GM20000 (cell line): ENCODE measurements around the gene FN3K.

Experiments
- DNase-seq: peaks from one replicate; pipeline ENCODE4 v3.0.0; 2012; ENCODE audit warnings: low spot score
- TF ChIP-seq, protein P1 (sequence below): IDR thresholded peaks from 2 replicates; pipeline ENCODE4 v1.5.1; 2012; ENCODE audit warnings: mild to moderate bottlenecking, control low read depth; ENCODE audit errors: extremely low read depth, missing control alignments

FN3K gene

DNA sequence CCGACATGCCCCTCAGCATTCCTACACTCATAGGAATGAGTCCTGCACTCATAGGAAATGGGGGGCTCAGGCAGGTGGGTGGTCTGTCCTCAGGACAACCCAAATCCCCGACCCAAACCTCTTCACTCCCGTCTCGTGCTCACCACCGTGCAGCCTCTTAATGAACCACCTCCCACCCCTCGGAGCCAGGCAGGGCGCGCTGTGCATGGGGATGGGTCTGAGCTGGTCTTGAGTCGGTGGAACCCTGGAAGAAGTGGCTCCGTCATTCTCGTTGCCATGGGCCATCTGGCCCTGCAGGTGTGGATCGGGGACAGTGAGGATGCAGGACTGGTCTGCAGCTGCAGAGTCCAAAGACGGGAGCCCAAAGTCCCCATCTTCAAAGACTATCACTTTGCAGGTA is 30.5 kb upstream of the FN3K start:
- no peak for DNase-seq
- TF ChIP-seq, protein P1, sequence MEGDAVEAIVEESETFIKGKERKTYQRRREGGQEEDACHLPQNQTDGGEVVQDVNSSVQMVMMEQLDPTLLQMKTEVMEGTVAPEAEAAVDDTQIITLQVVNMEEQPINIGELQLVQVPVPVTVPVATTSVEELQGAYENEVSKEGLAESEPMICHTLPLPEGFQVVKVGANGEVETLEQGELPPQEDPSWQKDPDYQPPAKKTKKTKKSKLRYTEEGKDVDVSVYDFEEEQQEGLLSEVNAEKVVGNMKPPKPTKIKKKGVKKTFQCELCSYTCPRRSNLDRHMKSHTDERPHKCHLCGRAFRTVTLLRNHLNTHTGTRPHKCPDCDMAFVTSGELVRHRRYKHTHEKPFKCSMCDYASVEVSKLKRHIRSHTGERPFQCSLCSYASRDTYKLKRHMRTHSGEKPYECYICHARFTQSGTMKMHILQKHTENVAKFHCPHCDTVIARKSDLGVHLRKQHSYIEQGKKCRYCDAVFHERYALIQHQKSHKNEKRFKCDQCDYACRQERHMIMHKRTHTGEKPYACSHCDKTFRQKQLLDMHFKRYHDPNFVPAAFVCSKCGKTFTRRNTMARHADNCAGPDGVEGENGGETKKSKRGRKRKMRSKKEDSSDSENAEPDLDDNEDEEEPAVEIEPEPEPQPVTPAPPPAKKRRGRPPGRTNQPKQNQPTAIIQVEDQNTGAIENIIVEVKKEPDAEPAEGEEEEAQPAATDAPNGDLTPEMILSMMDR, result no peak

DNA sequence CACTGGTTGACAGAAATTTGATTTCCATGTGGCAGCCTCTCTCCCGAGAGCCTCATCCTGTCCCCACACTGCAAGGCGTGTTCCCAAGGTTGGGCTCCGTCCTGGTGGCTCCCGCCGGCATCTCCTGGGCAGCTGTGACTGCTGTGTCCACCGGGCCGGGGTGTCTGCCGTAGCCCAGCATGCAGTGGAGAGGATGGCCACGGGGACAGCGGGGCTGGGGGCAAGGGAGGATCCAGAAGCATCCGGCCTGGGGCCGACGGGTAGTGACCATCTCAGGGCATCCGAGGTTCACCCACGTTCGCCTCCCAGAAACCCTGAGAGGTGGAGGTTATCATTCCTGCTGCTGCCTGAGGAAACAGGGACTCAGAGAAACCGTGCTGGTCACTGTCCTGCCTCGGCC is 29.7 kb upstream of the FN3K start:
- DNase-seq, result no peak
- TF ChIP-seq, protein P1, result no peak

DNA sequence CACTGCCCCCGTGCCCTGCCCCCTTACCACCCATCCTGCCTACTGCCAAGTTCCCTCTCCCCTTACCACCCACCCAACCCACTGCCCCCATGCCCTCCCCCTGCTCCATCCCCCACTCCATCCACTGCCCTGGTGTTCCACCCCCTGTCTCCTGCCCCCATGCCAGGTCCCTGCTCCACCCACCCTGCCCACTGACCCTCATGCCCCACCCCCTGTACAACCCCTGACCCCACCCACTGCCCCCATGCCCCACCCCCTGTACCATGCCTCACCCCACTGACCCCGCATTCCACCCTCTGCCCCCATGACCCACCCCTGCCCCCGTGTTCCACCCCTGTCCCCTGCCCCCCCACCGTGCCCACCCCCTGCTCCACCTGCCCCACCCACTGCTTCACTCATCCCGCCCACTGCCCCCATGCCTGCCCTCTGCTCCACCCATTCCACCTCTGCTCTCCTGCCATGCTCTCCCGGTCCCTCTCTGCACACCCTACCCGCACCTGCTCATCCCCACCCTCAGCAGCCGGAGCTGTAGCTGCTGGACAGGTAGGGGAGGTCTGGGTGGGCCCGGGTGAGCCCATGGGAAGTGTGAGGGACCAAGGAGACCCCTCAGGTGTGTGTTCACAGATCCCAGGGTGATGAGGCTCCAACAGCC is 26.3 kb upstream of the FN3K start:
- DNase-seq, result no peak
- TF ChIP-seq, protein P1, result no peak

DNA sequence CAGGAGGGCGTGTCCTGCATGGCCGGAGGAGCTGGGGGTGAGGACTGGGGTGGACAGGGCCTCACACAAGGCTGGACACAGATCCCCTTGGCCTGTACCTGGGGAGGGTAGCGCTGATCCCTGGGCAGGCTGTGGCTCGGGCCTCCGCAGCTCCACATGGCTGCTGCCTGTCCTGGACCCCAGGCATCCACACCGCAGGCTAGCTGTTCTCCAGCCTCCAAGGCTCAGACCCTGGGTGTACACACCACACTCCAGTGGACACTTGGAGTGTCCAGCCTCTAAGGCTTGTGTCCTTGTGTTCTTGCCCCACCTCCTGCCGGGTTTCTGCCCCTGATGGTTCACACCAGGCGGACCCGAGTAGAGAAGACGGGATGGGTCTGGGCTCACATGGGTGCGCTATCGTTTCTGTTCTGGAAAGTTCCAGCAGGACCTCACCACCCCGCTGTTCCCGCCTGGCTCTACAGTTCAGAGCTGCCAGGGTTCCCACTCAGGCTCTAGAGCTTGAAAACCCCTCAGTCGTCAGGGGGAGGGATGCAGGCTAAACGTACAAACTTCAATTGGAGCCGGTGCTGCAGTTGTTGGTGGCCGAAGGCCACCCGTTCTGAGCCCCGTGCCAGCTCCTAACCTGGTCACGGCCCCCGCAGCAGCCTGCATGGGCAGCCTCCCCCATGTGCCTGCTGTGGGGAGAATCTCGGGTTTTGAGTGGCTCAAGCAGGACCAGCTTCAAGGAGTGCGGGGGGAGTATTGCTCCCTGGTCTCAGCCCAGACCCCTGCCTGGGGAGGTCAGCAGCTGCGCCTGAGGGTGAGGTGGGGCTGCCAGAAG is 25.5 kb upstream of the FN3K start:
- TF ChIP-seq, protein P1, result no peak
- DNase-seq, result no peak

DNA sequence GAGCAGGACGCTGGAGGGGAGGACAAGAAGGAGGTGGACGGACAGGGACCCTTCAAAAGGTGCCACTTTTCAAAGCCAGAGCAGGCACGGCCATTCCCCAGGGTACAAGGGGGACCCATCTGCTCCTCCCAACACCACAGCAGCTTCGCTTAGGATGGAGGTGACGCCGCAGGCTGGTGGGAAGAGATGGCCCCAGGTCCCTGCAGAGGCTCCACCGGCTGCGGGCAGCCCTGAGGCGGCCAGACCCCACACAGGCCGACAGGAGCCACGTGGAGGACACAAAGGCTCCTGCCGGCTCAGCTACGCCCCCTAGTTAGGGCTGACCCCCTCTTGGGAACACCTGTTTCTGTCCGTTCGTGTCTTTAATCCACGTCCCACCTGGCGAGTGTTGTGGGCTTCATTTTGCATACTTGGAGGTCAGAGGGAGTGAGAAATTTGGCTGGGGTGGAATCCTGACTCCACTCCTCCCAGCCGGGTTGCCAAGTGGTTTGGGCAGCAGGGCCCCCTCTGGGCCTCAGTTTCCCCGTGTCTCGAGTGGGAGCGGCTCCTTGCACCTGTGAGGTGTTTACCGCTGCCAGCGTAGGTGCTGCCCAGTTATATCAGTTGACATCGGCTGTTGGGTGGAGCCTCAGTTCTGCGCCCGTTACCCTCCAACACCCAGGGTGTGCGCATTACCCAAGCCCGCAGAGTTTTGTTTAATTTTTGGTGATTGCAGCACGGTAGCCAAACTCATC is 24.7 kb upstream of the FN3K start:
- no peak for DNase-seq
- TF ChIP-seq, protein P1, result no peak

DNA sequence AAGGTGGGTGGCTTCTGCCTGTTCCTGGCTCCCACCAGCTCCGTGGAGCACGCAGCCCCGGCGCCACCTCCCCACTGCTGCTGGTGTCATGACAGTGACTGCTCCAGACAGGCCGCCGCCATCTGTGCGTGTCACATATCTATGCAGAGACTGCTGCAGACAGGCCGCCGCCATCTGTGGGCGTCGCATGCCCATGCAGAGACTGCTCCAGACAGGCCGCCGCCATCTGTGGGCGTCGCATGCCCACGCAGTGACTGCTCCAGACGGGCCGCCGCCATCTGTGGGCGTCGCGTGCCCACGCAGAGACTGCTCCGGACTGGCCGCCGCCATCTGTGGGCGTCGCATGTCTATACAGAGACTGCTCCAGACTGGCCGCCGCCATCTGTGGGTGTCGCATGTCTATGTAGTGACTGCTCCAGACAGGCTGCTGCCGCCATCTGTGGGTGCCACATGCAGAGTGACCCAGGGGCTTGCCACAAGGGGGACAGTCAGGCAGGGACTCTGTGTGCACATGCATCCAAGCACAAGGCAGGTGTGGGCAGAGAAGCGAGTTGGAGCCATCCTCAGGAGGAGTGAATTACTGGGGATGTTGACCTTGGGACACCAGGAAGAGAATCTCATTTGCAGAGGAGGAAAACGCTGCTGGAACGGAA is 22.2 kb upstream of the FN3K start:
- DNase-seq, result no peak
- TF ChIP-seq, protein P1, result no peak
